Measurements from ENCODE around the gene CNIH2.
"Not testable (repeated sequence)": the region's sequence is repeated elsewhere in the genome, so short reads cannot be mapped to it uniquely, and the experiment has no call there.

The CNIH2 gene

GRCh38 chr11:66314561-66315497, 36.9 kb downstream of the CNIH2 start:
- no peak for DNase-seq (ENCODE audit: low read depth in 2 of 2)

GRCh38 chr11:66315498-66315885, 37.5 kb downstream of the CNIH2 start:
- no peak for DNase-seq (ENCODE audit: low read depth in 2 of 2)

- no peak for DNase-seq (ENCODE audit: low read depth in 2 of 2)
These were observed 38.2 kb downstream of the CNIH2 start for GRCh38 chr11:66315921-66316811.

- DNase-seq (ENCODE audit: low read depth in 2 of 2), result no peak
These were observed 38.9 kb downstream of the CNIH2 start, which contains the start of gene CD248 for GRCh38 chr11:66316849-66317251. TSS of gene CD248 (minus strand) at chr11:66317044. CDS start at chr11:66317027, 17 bp downstream.

GRCh38 chr11:66317322-66317722, 39.3 kb downstream of the CNIH2 start:
- DNase-seq (ENCODE audit: low read depth in 2 of 2), result peak in 1 of 2 donors; percentile 33

GRCh38 chr11:66317723-66318599, 40.0 kb downstream of the CNIH2 start:
- no peak for DNase-seq (ENCODE audit: low read depth in 2 of 2)

GRCh38 chr11:66318600-66318970, 40.6 kb downstream of the CNIH2 start:
- no peak for DNase-seq (ENCODE audit: low read depth in 2 of 2)

- DNase-seq (ENCODE audit: low read depth in 2 of 2), result not testable (repeated sequence)
These were observed 42.3 kb downstream of the CNIH2 start for GRCh38 chr11:66320289-66320688.

GRCh38 chr11:66320748-66321147, 42.8 kb downstream of the CNIH2 start:
- DNase-seq (ENCODE audit: low read depth in 2 of 2), result not testable (repeated sequence)

- DNase-seq (ENCODE audit: low read depth in 2 of 2), result no peak
These were observed 43.6 kb downstream of the CNIH2 start for GRCh38 chr11:66321606-66322005.

- DNase-seq (ENCODE audit: low read depth in 2 of 2), result no peak
These were observed 44.9 kb downstream of the CNIH2 start for GRCh38 chr11:66322732-66323427.

- no peak for DNase-seq (ENCODE audit: low read depth in 2 of 2)
These were observed 45.7 kb downstream of the CNIH2 start for GRCh38 chr11:66323684-66324083.

- DNase-seq (ENCODE audit: low read depth in 2 of 2), result no peak
These were observed 46.7 kb downstream of the CNIH2 start for GRCh38 chr11:66324664-66325063.

GRCh38 chr11:66325263-66325671, 47.3 kb downstream of the CNIH2 start:
- no peak for DNase-seq (ENCODE audit: low read depth in 2 of 2)

- no peak for DNase-seq (ENCODE audit: low read depth in 2 of 2)
These were observed 48.5 kb downstream of the CNIH2 start for GRCh38 chr11:66326261-66327111.

- DNase-seq (ENCODE audit: low read depth in 2 of 2), result no peak
These were observed 49.4 kb downstream of the CNIH2 start for GRCh38 chr11:66327171-66328030.

- DNase-seq (ENCODE audit: low read depth in 2 of 2), result no peak
These were observed 50.0 kb downstream of the CNIH2 start for GRCh38 chr11:66328031-66328301.

- peak; percentile 73 to 79 for DNase-seq (ENCODE audit: low read depth in 2 of 2)
These were observed 50.5 kb downstream of the CNIH2 start for GRCh38 chr11:66328302-66329144.

Data from stimulated activated CD4-positive, alpha-beta T cell treated with anti-CD3 and anti-CD28 coated beads, Interleukin-15, amount 100 ng/mL, for 48 hours (primary cell).